GM19397 (cell line): ENCODE data around the gene MYO7B.

Experiments
- ATAC-seq: cut with Tn5 transposase; IDR thresholded peaks from one replicate; pipeline ENCODE4 v1.9.1; 2021; ENCODE audit warnings: mild to moderate bottlenecking, moderate library complexity; ENCODE audit not compliant: unreplicated experiment

The MYO7B gene

GRCh38 chr2:127646487-127647241 is 111.2 kb downstream of the MYO7B start:
- ATAC-seq, result no peak

DNA sequence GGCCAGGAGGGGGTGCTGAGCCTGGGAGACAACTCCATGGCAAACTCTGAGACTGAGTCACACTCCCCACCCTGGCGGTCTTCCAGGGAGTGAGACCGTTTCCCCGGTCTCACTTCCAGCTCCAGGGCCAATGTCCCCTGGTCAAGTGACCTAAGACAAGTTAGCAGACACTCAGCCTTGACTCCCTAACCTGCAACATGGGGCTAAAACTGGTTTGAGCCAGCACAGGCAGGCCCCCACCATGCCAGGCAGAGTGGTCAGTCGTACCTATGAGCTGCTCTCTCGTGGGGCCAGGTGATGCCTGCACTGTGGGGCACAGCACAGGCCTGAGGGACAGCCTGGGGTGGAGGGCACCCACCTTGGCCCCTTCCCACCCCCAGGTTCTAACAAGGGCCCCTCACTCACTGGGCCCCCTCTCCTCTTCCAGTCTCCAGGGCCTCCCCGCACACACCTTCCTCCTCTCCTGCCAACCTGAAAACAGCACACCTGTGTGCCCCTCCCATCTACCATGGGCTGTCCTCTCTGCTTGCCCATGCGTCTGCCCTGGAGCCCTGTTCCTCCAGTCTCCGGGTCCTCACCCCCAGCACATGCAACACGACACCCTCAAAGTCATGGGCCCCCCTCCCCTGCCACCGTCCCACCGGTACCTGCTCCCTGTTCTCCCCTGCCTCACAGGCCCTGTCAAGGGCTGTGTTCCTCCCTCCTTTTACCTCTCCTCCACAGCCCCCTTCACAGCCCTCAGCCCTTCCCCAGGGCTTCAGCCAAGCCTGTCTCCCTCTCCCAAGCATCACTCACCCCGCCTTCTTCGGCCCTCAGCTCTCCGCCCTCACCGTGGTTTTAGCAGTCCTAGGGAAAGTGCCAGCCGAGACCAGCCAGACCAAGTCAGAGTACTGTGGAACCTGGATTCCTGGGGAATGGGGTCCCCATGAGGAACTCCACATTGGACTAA is 112.0 kb downstream of the MYO7B start:
- ATAC-seq, result no peak

GRCh38 chr2:127648321-127648720 is 112.8 kb downstream of the MYO7B start:
- no peak for ATAC-seq

DNA sequence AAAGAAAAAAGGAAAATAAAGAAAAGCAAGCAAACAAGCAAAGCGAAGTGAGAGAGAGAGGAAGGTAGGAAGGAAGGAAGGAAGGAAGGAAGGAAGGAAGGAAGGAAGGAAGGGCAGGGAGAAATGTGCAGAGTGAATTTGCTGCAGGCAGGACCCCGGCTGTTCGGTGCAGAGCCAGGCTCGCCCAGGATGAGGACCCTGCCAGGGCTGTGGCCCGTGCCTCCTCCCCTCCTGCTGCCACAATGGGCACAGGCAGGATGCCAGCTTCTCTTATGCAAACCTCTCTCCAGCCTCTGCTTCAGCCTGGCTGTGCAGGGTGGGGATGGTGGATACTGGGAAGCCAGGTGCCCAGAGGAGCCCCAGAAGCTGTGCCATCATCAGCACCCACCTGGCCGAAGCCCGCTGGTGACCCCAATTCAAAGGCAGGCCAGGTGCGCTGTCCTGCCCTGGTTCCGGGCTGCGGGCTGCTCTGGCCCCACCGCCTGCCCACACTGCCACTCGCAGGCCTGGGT is 113.7 kb downstream of the MYO7B start:
- no peak for ATAC-seq

- no peak for ATAC-seq
Measured at GRCh38 chr2:127649684-127650040, 114.2 kb downstream of the MYO7B start.

DNA sequence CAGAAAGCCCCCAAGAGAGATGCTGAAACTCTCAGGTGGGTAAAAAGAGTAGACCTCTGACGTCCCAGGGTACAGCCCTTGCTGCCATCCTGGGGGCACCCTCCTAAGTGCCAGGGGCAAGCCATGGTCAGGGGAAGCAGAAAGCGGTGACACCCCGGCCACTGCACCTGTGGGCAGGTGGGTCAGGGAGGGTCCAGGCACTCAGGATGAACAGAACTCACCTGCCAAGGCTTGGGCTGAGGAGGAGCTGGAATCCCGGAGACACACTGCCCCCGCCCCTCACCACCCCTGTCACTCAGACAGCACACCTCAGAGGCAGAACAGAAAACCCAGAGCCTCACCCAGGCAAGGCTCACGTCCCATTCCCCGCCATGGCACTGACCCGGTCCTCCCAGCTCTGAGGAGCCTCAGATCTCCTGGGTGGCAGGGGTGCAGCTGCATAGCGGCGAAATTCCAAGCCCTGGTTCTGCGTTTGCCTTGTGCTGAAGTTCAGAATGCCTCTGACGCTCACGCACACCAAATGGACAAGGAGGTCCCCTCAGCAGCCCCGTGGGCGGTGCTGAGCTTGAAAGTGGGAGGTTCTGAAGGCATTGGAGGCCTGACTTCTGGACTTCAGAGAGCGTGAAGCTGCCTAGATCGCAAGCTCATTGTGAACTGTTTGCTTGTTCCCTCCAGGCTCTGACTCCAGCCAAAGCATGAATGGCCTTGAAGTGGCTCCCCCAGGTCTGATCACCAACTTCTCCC is 114.7 kb downstream of the MYO7B start:
- no peak for ATAC-seq

DNA sequence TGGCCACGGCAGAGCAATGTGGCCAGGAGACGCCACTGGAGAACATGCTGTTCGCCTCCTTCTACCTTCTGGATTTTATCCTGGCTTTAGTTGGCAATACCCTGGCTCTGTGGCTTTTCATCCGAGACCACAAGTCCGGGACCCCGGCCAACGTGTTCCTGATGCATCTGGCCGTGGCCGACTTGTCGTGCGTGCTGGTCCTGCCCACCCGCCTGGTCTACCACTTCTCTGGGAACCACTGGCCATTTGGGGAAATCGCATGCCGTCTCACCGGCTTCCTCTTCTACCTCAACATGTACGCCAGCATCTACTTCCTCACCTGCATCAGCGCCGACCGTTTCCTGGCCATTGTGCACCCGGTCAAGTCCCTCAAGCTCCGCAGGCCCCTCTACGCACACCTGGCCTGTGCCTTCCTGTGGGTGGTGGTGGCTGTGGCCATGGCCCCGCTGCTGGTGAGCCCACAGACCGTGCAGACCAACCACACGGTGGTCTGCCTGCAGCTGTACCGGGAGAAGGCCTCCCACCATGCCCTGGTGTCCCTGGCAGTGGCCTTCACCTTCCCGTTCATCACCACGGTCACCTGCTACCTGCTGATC is 115.4 kb downstream of the MYO7B start:
- no peak for ATAC-seq

DNA sequence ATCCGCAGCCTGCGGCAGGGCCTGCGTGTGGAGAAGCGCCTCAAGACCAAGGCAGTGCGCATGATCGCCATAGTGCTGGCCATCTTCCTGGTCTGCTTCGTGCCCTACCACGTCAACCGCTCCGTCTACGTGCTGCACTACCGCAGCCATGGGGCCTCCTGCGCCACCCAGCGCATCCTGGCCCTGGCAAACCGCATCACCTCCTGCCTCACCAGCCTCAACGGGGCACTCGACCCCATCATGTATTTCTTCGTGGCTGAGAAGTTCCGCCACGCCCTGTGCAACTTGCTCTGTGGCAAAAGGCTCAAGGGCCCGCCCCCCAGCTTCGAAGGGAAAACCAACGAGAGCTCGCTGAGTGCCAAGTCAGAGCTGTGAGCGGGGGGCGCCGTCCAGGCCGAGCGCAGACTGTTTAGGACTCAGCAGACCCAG is 115.9 kb downstream of the MYO7B start:
- no peak for ATAC-seq

DNA sequence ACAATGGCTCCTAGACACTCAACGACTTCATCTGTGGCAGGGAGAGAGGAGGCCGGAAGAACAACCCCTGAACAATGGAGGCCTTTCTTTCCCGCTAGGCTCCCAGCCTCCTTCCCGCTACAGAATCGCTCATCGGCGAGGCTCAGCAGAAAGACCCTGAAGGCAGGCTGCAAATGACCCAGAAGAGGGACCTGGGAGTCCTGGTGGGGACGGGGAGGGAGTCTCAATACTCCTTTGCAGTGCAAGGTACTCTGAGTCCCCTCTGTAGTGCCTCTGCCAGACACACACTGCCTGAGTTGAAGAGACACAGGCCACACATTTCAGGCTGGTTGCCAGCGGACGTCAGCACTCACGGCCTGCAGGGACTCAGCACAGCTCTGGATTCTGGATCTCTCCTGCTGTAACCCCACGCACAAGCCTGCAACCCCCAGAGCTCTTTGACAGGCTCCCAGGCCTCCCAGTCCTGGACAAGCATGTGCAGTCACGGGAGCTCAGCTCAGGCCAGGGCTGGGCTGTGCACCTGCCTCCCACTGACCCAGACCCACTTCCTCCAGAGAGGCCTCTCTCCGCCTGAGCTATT is 116.6 kb downstream of the MYO7B start:
- ATAC-seq, result no peak

GRCh38 chr2:127652786-127653357 is 117.4 kb downstream of the MYO7B start:
- no peak for ATAC-seq

- no peak for ATAC-seq
Measured at GRCh38 chr2:127653421-127654083, 118.1 kb downstream of the MYO7B start.

GRCh38 chr2:127654084-127654837 is 118.8 kb downstream of the MYO7B start:
- no peak for ATAC-seq

DNA sequence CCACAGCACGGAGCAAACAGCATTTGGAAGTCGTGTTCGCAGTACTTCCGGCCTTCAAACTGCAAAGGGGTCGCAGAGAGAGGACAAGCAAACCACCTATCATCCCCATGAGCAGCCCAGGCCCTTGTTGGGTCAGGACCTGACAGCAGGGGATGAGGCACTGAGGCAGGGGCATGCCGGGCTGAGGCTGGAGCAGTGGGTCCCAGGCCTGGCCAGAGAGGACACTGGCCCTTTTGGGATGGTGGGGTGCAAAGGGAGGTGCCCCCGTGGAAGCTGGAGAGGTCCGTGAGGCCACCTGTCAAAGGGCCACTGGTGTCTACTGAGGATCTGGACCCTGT is 119.3 kb downstream of the MYO7B start:
- ATAC-seq, result no peak

GRCh38 chr2:127655209-127656073 is 120.0 kb downstream of the MYO7B start:
- no peak for ATAC-seq

- no peak for ATAC-seq
Measured at GRCh38 chr2:127656569-127657231, 121.2 kb downstream of the MYO7B start.

GRCh38 chr2:127657232-127657595 is 121.7 kb downstream of the MYO7B start:
- no peak for ATAC-seq

DNA sequence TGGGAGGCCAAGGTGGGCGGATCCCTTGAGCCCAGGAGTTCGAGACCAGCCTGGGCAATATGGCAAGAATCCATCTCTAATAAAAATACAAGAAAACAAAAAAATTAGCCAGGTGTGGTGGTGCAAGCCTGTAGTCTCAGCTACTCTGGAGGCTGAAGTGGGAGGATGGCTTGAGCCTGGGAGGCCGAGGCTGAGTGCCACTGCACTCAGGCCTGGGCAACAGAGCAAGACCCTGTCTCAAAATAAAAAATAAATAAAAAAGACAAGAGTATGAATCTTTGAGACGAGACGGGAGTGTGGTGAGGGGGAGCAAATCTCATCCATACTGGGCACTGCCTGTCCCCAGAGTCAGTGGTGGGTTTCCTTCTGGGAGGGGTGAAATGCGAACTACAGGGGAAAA is 122.7 kb downstream of the MYO7B start:
- ATAC-seq, result no peak
